K562 (cell line): ENCODE data around the gene MAML1. TPM values are rescaled to one million over a fixed set of nuclear protein-coding genes. Genes with fewer than 3 reads are reported as not detected.

Source experiments
- ATAC-seq: fragments of 200-7000 bp; cut with Tn5 transposase; 3 replicates; pipeline ENCODE4 v1.9.1; 2020; ENCODE audit warnings: moderate library complexity
- BruUV-seq: library from RNA; stranded (reverse); fragments of 400-500 nt; replicated peaks from 2 replicates; lab custom pipeline; 2021; lab: Mats Ljungman, UMichigan
- CTCF ChIA-PET: fragments of 300-600 bp; formaldehyde crosslinking; extraction: SDS; loops from one replicate; lab custom pipeline; 2021; ENCODE audit warnings: low intra/inter-chr PET ratio; lab: Yijun Ruan, JAX
- POLR2A ChIA-PET: fragments of 300-600, 350-650 bp; sonication (Branson Sonifier 250); formaldehyde crosslinking; extraction: SDS; loops from one replicate; lab custom pipeline; 2021; ENCODE audit warnings: antibody characterized with exemption, inconsistent platforms; lab: Yijun Ruan, JAX
- DNase-seq, 4 experiments: peaks; one replicate each; pipeline versions ENCODE4 v3.0.0 to v3.0.0-alpha.2; 2011 to 2018; ENCODE audit warnings: low spot score in 3 of 4, mixed read lengths in 3 of 4; ENCODE audit errors: extremely low read depth in 1 of 4
- FAIRE-seq: peaks from 2 replicates; lab custom pipeline; 2011; peaks lifted over from hg19 to GRCh38; lab: Jason Lieb, UNC
- H2AFZ ChIP-seq: 2 replicates; pipeline ENCODE4 v1.6.0; 2011; ENCODE audit warnings: low read depth, low read length, control low read depth, inconsistent platforms
- H3K27ac ChIP-seq: fragments of 200-600 bp; 3 replicates; pipeline ENCODE4 v1.8.0; 2011; ENCODE audit warnings: low read depth, mild to moderate bottlenecking, control low read depth, inconsistent platforms, low read length, moderate library complexity, mixed read lengths; ENCODE audit errors: extremely low read depth
- H3K27me3 ChIP-seq, 2 experiments: fragments of 300-600 bp in 1 of 2; 2 replicates in 1 of 2; 3 replicates in 1 of 2; pipeline versions ENCODE4 v1.6.0 to v1.8.0; 2011; ENCODE audit warnings: inconsistent platforms in 2 of 2, low read length in 2 of 2, mild to moderate bottlenecking in 1 of 2, mixed read lengths in 1 of 2, moderate library complexity in 1 of 2; ENCODE audit not compliant: control insufficient read depth in 2 of 2, insufficient read depth in 2 of 2
- H3K36me3 ChIP-seq: fragments of 300-600 bp; 3 replicates; pipeline ENCODE4 v1.8.0; 2011; ENCODE audit warnings: mild to moderate bottlenecking, low read length, inconsistent platforms; ENCODE audit not compliant: control insufficient read depth, insufficient read depth
- H3K4me1 ChIP-seq, 2 experiments: fragments of 200-600 bp in 1 of 2; replicated peaks in 1 of 2; 2 replicates in 1 of 2; 3 replicates in 1 of 2; pipeline versions ENCODE4 v1.5.1 to v1.8.0; 2011; ENCODE audit warnings: inconsistent platforms in 2 of 2, low read length in 2 of 2, mild to moderate bottlenecking in 1 of 2, mixed read lengths in 1 of 2, moderate library complexity in 1 of 2; ENCODE audit not compliant: control insufficient read depth in 2 of 2, insufficient read depth in 2 of 2
- H3K4me2 ChIP-seq: 2 replicates; pipeline ENCODE4 v1.6.1; 2011; ENCODE audit warnings: low read length, control low read depth, inconsistent platforms, mixed read lengths; ENCODE audit not compliant: insufficient read depth
- H3K4me3 ChIP-seq: fragments of 200-600 bp; sonication (generic), shearing (Covaris generic); 2 replicates; pipeline ENCODE4 v1.5.1; 2016; ENCODE audit warnings: control low read depth, inconsistent platforms
- H3K79me2 ChIP-seq: fragments of 200-600 bp; 3 replicates; pipeline ENCODE4 v1.8.0; 2011; ENCODE audit warnings: low read length, inconsistent platforms; ENCODE audit not compliant: control insufficient read depth, insufficient read depth
- H3K9ac ChIP-seq, 2 experiments: 2 replicates each; pipeline versions ENCODE4 v1.6.0 to v1.6.1; 2011; ENCODE audit warnings: low read depth in 2 of 2, low read length in 2 of 2, control low read depth in 1 of 2, inconsistent platforms in 1 of 2, mild to moderate bottlenecking in 1 of 2, mixed read lengths in 1 of 2; ENCODE audit not compliant: insufficient read depth in 1 of 2
- H3K9me1 ChIP-seq: one replicate; pipeline ENCODE4 v1.6.0; 2011; ENCODE audit warnings: inconsistent platforms, mild to moderate bottlenecking, low read length, moderate library complexity; ENCODE audit not compliant: control insufficient read depth, insufficient read depth
- H3K9me3 ChIP-seq: replicated peaks from 2 replicates; pipeline ENCODE4 v1.5.1; 2011; ENCODE audit warnings: low read depth, low read length, inconsistent platforms; ENCODE audit not compliant: control insufficient read depth, insufficient read depth
- H4K20me1 ChIP-seq: replicated peaks from 2 replicates; pipeline ENCODE4 v1.6.1; 2011; ENCODE audit warnings: low read length, inconsistent platforms, mixed read lengths; ENCODE audit not compliant: control insufficient read depth, insufficient read depth
- ADNP ChIP-seq: fragments of 200-800 bp; sonication (Bioruptor generic); IDR thresholded peaks from 2 replicates; pipeline ENCODE4 v1.6.1; 2016; ENCODE audit warnings: missing genetic modification characterization, missing compliant biosample characterization
- HCFC1 ChIP-seq: IDR thresholded peaks from 2 replicates; pipeline ENCODE4 v1.6.1; 2012; ENCODE audit warnings: low read depth, low read length, improper control_type of control experiment
- HDAC1 ChIP-seq, 2 experiments: fragments of 450-650 bp; IDR thresholded peaks; 2 replicates each; pipeline ENCODE4 v1.6.1; 2016 to 2017; ENCODE audit warnings: inconsistent platforms in 1 of 2, mild to moderate bottlenecking in 1 of 2, moderate library complexity in 1 of 2
- MIER1 ChIP-seq: fragments of 450-650 bp; IDR thresholded peaks from 2 replicates; pipeline ENCODE4 v1.6.1; 2016; ENCODE audit warnings: antibody characterized with exemption, mild to moderate bottlenecking, low read depth
- RAD51 ChIP-seq: fragments of 450-650 bp; IDR thresholded peaks from 2 replicates; pipeline ENCODE4 v1.7.1; 2016; ENCODE audit warnings: low read depth, mild to moderate bottlenecking, borderline replicate concordance
- SLC30A9 ChIP-seq: fragments of 250-450 bp; sonication (Bioruptor Pico); IDR thresholded peaks from 2 replicates; pipeline ENCODE4 v1.8.0; 2022; ENCODE audit warnings: mild to moderate bottlenecking, moderate library complexity
- SMAD3 ChIP-seq: fragments of 450-650 bp; formaldehyde crosslinking; conservative IDR thresholded peaks from 2 replicates; pipeline ENCODE4 v1.4.0; 2020; ENCODE audit warnings: mild to moderate bottlenecking
- TCF7L2 ChIP-seq: fragments of 150-350 bp; IDR thresholded peaks from 2 replicates; pipeline ENCODE4 v1.6.1; 2016; ENCODE audit warnings: low read depth, mild to moderate bottlenecking, low read length, moderate library complexity
- TEAD4 ChIP-seq, 2 experiments: sonication (generic) in 1 of 2; formaldehyde crosslinking in 1 of 2; IDR thresholded peaks; 2 replicates each; pipeline versions ENCODE4 v1.6.1 to v1.8.0; 2012 to 2022; ENCODE audit warnings: borderline replicate concordance in 1 of 2, inconsistent platforms in 1 of 2, low read length in 1 of 2, mild to moderate bottlenecking in 1 of 2, missing genetic modification reagents in 1 of 2
- TFE3 ChIP-seq: fragments of 450-650 bp; formaldehyde crosslinking; IDR thresholded peaks from 2 replicates; pipeline ENCODE4 v1.4.0; 2020; ENCODE audit warnings: mild to moderate bottlenecking, mixed read lengths
- YY1 ChIP-seq, 3 experiments: IDR thresholded peaks; 2 replicates each; pipeline ENCODE4 v1.6.1; 2011; ENCODE audit warnings: low read length in 2 of 3, mild to moderate bottlenecking in 2 of 3, moderate library complexity in 2 of 3, borderline replicate concordance in 1 of 3, control low read depth in 1 of 3, low read depth in 1 of 3; ENCODE audit not compliant: insufficient read depth in 3 of 3, insufficient replicate concordance in 2 of 3, control insufficient read depth in 1 of 3, insufficient read length in 1 of 3; ENCODE audit errors: extremely low read depth in 1 of 3
- ZNF707 ChIP-seq: fragments of 250-450 bp; sonication (Bioruptor Pico); conservative IDR thresholded peaks from 2 replicates; pipeline ENCODE4 v1.8.0; 2022; ENCODE audit warnings: inconsistent platforms, mild to moderate bottlenecking, moderate library complexity
- ZSCAN29 ChIP-seq: fragments of 450-650 bp; IDR thresholded peaks from 2 replicates; pipeline ENCODE4 v1.6.1; 2017
- WGBS: fragments of 100-300 bp; shearing (Covaris generic); methylation state at CpG from one replicate; pipeline ENCODE4 v1.1.6; 2016; ENCODE audit warnings: low coverage, mixed read lengths; ENCODE audit not compliant: insufficient coverage; ENCODE audit errors: missing lambda C conversion rate; 5-methylcytosine and 5-hydroxymethylcytosine counted together
- in situ Hi-C: fragments of 300-500 bp; cut with MboI; formaldehyde crosslinking; loops from 4 replicates; pipeline ENCODE4 v1.15.0; 2018; ENCODE audit warnings: inconsistent platforms, mixed read lengths
- intact Hi-C: fragments of 100-400 bp; cut with micrococcal nuclease; formaldehyde crosslinking; loops from 2 replicates; pipeline ENCODE4 v1.14.2; 2022
- polyA plus RNA-seq, 8 experiments: library from polyadenylated mRNA; depleted of rRNA in 4 of 8; stranded (reverse) in 5 of 8; unstranded in 3 of 8; fragments of >200 nt; fragmentation: Nextera tagmentation in 2 of 8; fragmentation: Illumina TruSeq in 1 of 8; extraction: Ambion mirVana in 2 of 8; extraction: Trizol in 1 of 8; gene quantifications; 2 replicates each; pipeline versions ENCODE4 v1.2.1 to v1.2.3, GENCODE V29; 2011 to 2014; ENCODE audit warnings: inconsistent platforms in 1 of 8, missing spikeins in 1 of 8
- total RNA-seq, 7 experiments: library from RNA; depleted of rRNA in 6 of 7; stranded (reverse); fragments of >200 nt in 6 of 7; fragmentation: Illumina TruSeq in 2 of 7; extraction: Trizol in 2 of 7; gene quantifications; 2 replicates each; pipeline versions ENCODE4 v1.2.1 to v1.2.3, GENCODE V29; 2011 to 2021; ENCODE audit warnings: low replicate concordance in 1 of 7
- TF ChIP-seq, protein P1 (sequence below): sonication (generic); formaldehyde crosslinking; IDR thresholded peaks from 2 replicates; pipeline ENCODE4 v1.8.1; 2023; ENCODE audit warnings: mild to moderate bottlenecking, missing genetic modification reagents

Gene MAML1
- total and polyA plus RNA-seq, 9 of the 15 experiments (the other 6 are each of a cell fraction or from before 2014, with no cell fraction given), result 0.32 to 18.4 (median 7.0) TPM

DNA sequence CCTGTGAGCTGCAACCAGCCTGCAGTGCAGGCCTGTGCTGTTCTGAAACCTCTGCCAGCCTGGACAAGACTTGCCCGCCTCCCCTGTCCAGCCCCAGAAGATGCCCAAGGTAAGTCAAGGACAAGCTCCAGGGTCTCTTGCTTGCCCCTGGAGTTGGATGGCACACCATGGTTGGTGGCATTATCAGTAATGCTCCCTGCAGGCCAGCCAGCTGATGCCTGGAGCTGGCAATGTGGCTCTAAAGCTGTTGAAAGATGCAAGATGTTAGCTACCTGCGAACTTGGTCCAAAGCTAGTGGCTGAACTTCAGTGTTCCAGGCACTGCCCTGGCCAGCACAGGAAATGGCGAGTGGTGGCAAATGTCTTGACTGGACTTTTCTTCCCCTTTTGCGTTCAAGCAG, 47.2 kb downstream of the MAML1 start:
- FAIRE-seq, result no peak
- CTCF ChIA-PET, result no interaction called here

More for the DNA sequence above, 47.2 kb downstream of the MAML1 start:
- no peaks in the 10 kb centered on the region for H4K20me1 ChIP-seq
- DNase-seq, result no peak
- WGBS, result 79% methylated on average over 4 of the region's 4 CpGs
- no peak for TF ChIP-seq HCFC1
- no peak for TF ChIP-seq TFE3 (CRISPR knock-in tag)
- no peak for TF ChIP-seq TCF7L2
- TF ChIP-seq TEAD4 (IDR thresholded peaks at IDR 0.05; ENCODE audit: low read length), result no peak
- TF ChIP-seq TEAD4 (CRISPR knock-in tag; IDR thresholded peaks at IDR 0.05; ENCODE audit: borderline replicate concordance), result no peak
- TF ChIP-seq HDAC1 (IDR thresholded peaks at IDR 0.05), result no peak
- TF ChIP-seq RAD51, result no peak
- TF ChIP-seq, protein P1, sequence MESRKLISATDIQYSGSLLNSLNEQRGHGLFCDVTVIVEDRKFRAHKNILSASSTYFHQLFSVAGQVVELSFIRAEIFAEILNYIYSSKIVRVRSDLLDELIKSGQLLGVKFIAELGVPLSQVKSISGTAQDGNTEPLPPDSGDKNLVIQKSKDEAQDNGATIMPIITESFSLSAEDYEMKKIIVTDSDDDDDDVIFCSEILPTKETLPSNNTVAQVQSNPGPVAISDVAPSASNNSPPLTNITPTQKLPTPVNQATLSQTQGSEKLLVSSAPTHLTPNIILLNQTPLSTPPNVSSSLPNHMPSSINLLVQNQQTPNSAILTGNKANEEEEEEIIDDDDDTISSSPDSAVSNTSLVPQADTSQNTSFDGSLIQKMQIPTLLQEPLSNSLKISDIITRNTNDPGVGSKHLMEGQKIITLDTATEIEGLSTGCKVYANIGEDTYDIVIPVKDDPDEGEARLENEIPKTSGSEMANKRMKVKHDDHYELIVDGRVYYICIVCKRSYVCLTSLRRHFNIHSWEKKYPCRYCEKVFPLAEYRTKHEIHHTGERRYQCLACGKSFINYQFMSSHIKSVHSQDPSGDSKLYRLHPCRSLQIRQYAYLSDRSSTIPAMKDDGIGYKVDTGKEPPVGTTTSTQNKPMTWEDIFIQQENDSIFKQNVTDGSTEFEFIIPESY, result no peak
- TF ChIP-seq MIER1, result no peak
- no peak for TF ChIP-seq SMAD3 (CRISPR knock-in tag)
- no peak for TF ChIP-seq ZSCAN29
- no peak for TF ChIP-seq YY1 (IDR thresholded peaks at IDR 0.05; ENCODE audit: borderline replicate concordance in 1 of 3, control insufficient read depth in 1 of 3, extremely low read depth in 1 of 3, insufficient read depth in 3 of 3, insufficient read length in 1 of 3, insufficient replicate concordance in 2 of 3, low read depth in 1 of 3, low read length in 2 of 3)
- TF ChIP-seq ZNF707 (CRISPR knock-in tag), result no peak
- no peak for TF ChIP-seq SLC30A9
- no peak for TF ChIP-seq ADNP (tag)
- TF ChIP-seq, all 486 proteins: peak for 0
- Histone ChIP-seq H3K9me1 (peaks cover 7% of the 10 kb centered on the region), H3K79me2 (no peaks in the 10 kb centered on the region), H3K36me3 (peaks cover 40% of the 10 kb centered on the region), H3K27me3 (no peaks in the 10 kb centered on the region), H3K9me3 (no peaks in the 10 kb centered on the region), H3K27ac (no peak overlapping the region), H3K4me2 (no peak overlapping the region), H3K4me3 (no peak overlapping the region), H2AFZ (no peak overlapping the region), H3K4me1 (peaks cover 0 to 1% of the 10 kb centered on the region in 2 experiments; a peak in 1 of 5 replicates), H3K9ac (no peak overlapping the region)
- intact Hi-C loops, result no loop called here
- in situ Hi-C loops, result no loop called here
- ATAC-seq, result no peak
- no TSS peak for BruUV-seq
- POLR2A ChIA-PET, result interaction anchor here (0.9 to 1.6 kb wide), 2 partner anchors 12 to 14 kb away, joined by 5 read pairs; partner anchors contain the start of gene LTC4S
